Type B pancreatic cell (in vitro differentiated cells): Measurements from ENCODE around the gene ARMH1. TPM values are rescaled to one million over a fixed set of nuclear protein-coding genes. Genes with fewer than 3 reads are reported as not detected.

Source experiments
- DNase-seq: peaks from one replicate; pipeline ENCODE4 v3.0.0; 2021; ENCODE audit warnings: mixed read lengths; ENCODE audit not compliant: unreplicated experiment; ENCODE audit errors: extremely low spot score
- H3K27ac Mint-ChIP-seq: 2 replicates; pipeline ENCODE4 v1.8.0; 2021; ENCODE audit warnings: mild to moderate bottlenecking, mixed read lengths
- H3K27me3 Mint-ChIP-seq: 2 replicates; pipeline ENCODE4 v1.8.0; 2021; ENCODE audit warnings: mixed read lengths
- H3K36me3 Mint-ChIP-seq: 2 replicates; pipeline ENCODE4 v1.8.0; 2021; ENCODE audit warnings: mixed read lengths
- H3K4me1 Mint-ChIP-seq: one replicate; pipeline ENCODE4 v1.8.0; 2021; ENCODE audit warnings: mixed read lengths; ENCODE audit not compliant: unreplicated experiment
- H3K4me3 Mint-ChIP-seq: 2 replicates; pipeline ENCODE4 v1.8.0; 2021; ENCODE audit warnings: mild to moderate bottlenecking, mixed read lengths
- H3K9me3 Mint-ChIP-seq: 2 replicates; pipeline ENCODE4 v1.8.0; 2021; ENCODE audit warnings: mixed read lengths
- CTCF ChIP-seq: fragments of 200-600 bp; sonication (generic); conservative IDR thresholded peaks from 2 replicates; pipeline ENCODE4 v1.5.0; 2021; ENCODE audit warnings: antibody characterized with exemption, mild to moderate bottlenecking
- total RNA-seq: library from RNA; stranded (reverse); gene quantifications from 2 replicates; pipeline ENCODE4 v1.2.1, GENCODE V29; 2021; ENCODE audit warnings: low replicate concordance

Gene ARMH1
- total RNA-seq, 1 donor from 2014 or later, result 11.6 TPM

DNA sequence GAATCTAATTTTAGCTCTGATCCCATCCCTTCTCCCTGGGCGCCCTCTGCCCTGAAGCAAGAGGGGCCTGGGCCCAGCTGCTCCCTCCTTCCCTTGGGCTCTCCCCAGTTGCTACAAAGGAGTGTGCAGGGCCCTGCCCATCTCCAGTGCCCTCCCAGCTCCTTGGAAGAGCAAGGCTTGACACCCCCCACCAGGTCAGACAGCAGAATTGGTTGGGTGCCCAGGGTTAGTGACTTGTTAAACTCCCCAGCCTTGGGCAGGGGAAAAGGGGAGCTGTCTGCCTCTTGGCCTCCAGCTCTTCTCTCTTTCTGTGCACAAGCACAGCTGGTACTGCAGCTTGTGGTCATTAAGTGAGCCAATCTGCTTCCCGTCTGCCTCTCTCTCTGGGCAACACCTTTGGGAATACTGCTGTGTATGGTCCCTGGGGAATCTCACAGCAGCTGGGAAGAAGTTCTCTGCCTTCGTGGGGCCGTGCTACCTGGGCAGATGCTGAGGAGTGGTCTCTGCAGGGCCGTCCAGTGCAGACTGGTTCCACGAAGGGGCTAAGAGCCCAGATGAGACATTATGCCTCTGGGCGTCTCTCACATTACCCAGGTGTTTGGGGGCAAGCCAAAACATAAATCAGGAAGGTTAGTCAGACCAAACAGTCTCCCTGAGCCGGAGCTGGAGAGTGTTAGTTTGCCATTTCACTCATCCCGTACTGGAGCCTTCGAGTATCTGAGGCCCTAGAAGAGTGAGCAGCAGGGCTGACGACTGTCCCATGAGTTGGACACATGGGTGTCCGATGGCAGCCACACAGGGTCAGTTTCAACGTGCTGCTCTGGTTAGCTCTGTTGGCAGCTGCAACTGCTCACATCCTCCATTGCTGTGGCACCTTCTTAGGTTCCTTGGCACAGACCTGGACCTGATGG is 37.6 kb upstream of the ARMH1 start:
- no peak overlapping the region for H3K4me3 Mint-ChIP-seq
- H3K27ac Mint-ChIP-seq, result no peak overlapping the region
- no peaks in the 10 kb centered on the region for H3K9me3 Mint-ChIP-seq
- no peaks in the 10 kb centered on the region for H3K27me3 Mint-ChIP-seq
- peaks cover 42% of the 10 kb centered on the region for H3K4me1 Mint-ChIP-seq
- peaks cover 28% of the 10 kb centered on the region for H3K36me3 Mint-ChIP-seq
- TF ChIP-seq CTCF, result no peak
- DNase-seq, result no peak

GRCh38 chr1:44637702-44638411 is 36.7 kb upstream of the ARMH1 start:
- no peak overlapping the region for H3K27ac Mint-ChIP-seq
- H3K36me3 Mint-ChIP-seq, result peaks cover 32% of the 10 kb centered on the region
- no peaks in the 10 kb centered on the region for H3K27me3 Mint-ChIP-seq
- no peaks in the 10 kb centered on the region for H3K9me3 Mint-ChIP-seq
- no peak overlapping the region for H3K4me3 Mint-ChIP-seq
- no peak for TF ChIP-seq CTCF
- no peak for DNase-seq
- H3K4me1 Mint-ChIP-seq, result peaks cover 43% of the 10 kb centered on the region

DNA sequence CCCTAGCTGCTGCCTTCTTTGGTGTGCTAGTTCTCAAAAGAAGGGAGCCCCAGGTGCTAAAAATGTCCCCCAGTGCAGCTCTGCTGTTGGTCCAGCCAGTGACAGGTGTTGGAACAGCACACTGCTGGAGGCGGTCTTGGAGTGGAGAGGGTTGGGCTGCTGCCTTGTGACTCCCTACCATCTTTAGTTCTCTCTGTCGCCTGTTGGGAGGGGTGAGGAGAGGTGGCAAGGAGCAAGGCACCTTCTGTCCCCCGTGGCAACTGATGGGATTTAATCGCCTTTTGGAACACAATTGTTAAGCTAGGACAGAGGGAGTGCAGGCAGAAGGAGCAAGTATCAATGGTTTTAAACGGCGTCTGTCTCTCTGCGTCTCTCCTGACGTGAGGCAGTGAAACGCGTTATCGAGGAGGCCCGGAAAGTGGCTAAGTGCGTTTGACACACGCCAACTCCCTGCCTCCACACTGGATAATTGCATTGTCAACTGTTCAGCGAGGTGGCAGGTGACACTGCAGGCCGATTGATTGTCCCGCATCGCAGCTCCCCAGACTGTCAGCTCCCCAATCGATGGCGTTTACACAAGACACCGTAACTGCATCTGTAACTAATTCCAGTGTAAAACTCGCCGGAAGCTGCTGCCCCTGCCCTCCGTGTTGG is 34.2 kb upstream of the ARMH1 start:
- Mint-ChIP-seq H3K4me1 (peaks cover 38% of the 10 kb centered on the region), H3K27ac (no peak overlapping the region), H3K4me3 (no peak overlapping the region), H3K27me3 (no peaks in the 10 kb centered on the region), H3K36me3 (peaks cover 35% of the 10 kb centered on the region), H3K9me3 (no peaks in the 10 kb centered on the region)
- DNase-seq, result no peak
- TF ChIP-seq CTCF, result no peak

DNA sequence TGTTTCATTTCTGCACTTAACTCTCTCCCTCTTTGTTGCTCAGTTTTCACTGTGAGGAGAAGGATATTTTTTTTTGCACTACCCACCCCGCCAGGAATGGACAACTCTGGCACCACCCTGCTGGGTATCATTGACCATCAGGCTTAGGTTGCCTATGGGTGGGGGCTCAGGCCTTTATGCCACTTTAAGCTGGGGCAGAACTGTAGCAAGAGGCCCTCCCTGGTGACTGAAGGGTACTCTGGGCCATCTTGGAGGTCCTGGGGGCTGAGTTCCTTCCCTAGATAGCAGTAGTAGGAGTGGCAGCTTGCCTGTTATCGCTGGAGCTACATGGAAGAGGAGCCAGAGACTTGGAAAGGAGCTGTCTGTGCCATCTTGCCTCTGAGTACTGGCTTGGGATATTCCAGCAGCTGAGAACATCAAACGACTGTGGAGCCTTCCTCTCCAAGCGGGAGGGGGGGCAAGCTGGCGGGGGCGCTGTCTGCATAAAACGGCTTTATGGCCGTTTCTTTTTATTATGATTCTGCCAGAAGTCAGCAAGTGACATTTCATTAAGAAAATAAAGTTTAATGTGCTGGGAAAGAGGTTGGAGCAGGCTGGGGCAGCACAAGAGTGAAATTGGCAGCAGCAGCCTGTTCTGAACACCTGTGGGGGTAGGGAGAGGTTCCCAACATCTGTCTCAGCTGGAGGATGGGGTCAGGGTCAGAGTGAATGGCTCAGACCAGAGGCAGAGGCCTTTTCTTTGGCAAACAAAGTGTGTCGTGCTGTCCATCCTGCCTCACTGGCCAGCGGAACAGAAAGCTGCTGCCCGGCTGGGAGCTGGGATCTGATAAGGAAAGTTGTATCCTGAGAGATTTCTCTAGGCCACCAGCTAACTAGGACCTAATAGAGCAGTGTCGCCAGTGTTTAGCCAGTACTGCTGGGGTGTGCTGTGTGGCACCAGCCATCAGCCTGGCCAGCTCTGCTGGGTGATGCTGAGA is 33.1 kb upstream of the ARMH1 start:
- H3K27ac Mint-ChIP-seq, result no peak overlapping the region
- no peak overlapping the region for H3K4me3 Mint-ChIP-seq
- no peaks in the 10 kb centered on the region for H3K9me3 Mint-ChIP-seq
- no peak for TF ChIP-seq CTCF
- DNase-seq, result no peak
- peaks cover 31% of the 10 kb centered on the region for H3K36me3 Mint-ChIP-seq
- H3K4me1 Mint-ChIP-seq, result peaks cover 38% of the 10 kb centered on the region
- H3K27me3 Mint-ChIP-seq, result no peaks in the 10 kb centered on the region

- no peak for DNase-seq
- peaks cover 26% of the 10 kb centered on the region for H3K36me3 Mint-ChIP-seq
- no peak overlapping the region for H3K4me3 Mint-ChIP-seq
- H3K27me3 Mint-ChIP-seq, result no peaks in the 10 kb centered on the region
- peaks cover 32% of the 10 kb centered on the region for H3K4me1 Mint-ChIP-seq
- H3K27ac Mint-ChIP-seq, result peak overlapping the region; percentile 54
- H3K9me3 Mint-ChIP-seq, result no peaks in the 10 kb centered on the region
- no peak for TF ChIP-seq CTCF
These were observed 32.3 kb upstream of the ARMH1 start for GRCh38 chr1:44642255-44642654.
